ENCODE measurements around the gene GALNTL6. TPM values are rescaled to one million over a fixed set of nuclear protein-coding genes. Genes with fewer than 3 reads are reported as not detected.

Gene GALNTL6
- total and polyA plus RNA-seq, 9 of the 15 experiments (the other 6 are each of a cell fraction or from before 2014, with no cell fraction given) = 0.18 to 0.50 (median 0.29) TPM

- peak; percentile 41; the same call in 1 of the 2 replicates for TF ChIP-seq CBX1 (IDR thresholded peaks at IDR 0.05; ENCODE audit: low read depth)
- TF ChIP-seq BCLAF1 (IDR thresholded peaks at IDR 0.05; ENCODE audit: borderline replicate concordance in 1 of 2, control insufficient read depth in 1 of 2, low read depth in 2 of 2, low read length in 1 of 2) = peak in 1 of 2 experiments; percentile 71; a peak in 1 of 4 replicates
- no peak for TF ChIP-seq USF2 (CRISPR knock-in tag; IDR thresholded peaks at IDR 0.05)
- no peak for TF ChIP-seq NCOA4 (IDR thresholded peaks at IDR 0.05; ENCODE audit: partially characterized antibody)
- no peak for TF ChIP-seq ZNF197 (CRISPR knock-in tag; IDR thresholded peaks at IDR 0.05; ENCODE audit: low read depth)
- peak; percentile 92 for TF ChIP-seq FOXK2 (conservative IDR thresholded peaks at IDR 0.05 in 1 of 2, IDR thresholded peaks at IDR 0.05 in 1 of 2; ENCODE audit: low read depth in 2 of 2)
- 0 out of 2 replicates have a peak, but pooled peaks have one; percentile 54 for TF ChIP-seq RB1 (IDR thresholded peaks at IDR 0.05; ENCODE audit: low read depth)
- TF ChIP-seq RERE (CRISPR knock-in tag; IDR thresholded peaks at IDR 0.05; ENCODE audit: borderline replicate concordance) = no peak
- no peak for TF ChIP-seq CHD4 (IDR thresholded peaks at IDR 0.05; ENCODE audit: insufficient read depth, insufficient replicate concordance, low read depth, low read length, poor library complexity, severe bottlenecking)
- TF ChIP-seq CREB1 (IDR thresholded peaks at IDR 0.05) = peak; percentile 88
- peak; percentile 73 for TF ChIP-seq CREB1 (CRISPR knock-in tag; IDR thresholded peaks at IDR 0.05)
- TF ChIP-seq THAP12 (CRISPR knock-in tag; IDR thresholded peaks at IDR 0.05) = no peak
- TF ChIP-seq ZNF408 (CRISPR knock-in tag; IDR thresholded peaks at IDR 0.05; ENCODE audit: low read depth) = no peak
- no peak for TF ChIP-seq PTTG1 (tag; IDR thresholded peaks at IDR 0.05; ENCODE audit: low read depth)
- TF ChIP-seq ZSCAN32 (CRISPR knock-in tag; IDR thresholded peaks at IDR 0.05) = no peak
- no peak for TF ChIP-seq SIN3B (IDR thresholded peaks at IDR 0.05; ENCODE audit: low read depth)
These were observed 342.7 kb downstream of the GALNTL6 start (continued) for GRCh38 chr4:172155838-172156345.

Measured in K562 (cell line).